Upper lobe of left lung (tissue), 4 donors: ENCODE data around the gene MRPL22.

Experiments
- POLR2A ChIP-seq, 4 donors: fragments of 450-650 bp; IDR thresholded peaks; one replicate each; pipeline ENCODE4 v1.5.1; 2016 to 2017; ENCODE audit warnings: antibody characterized with exemption in 4 of 4, mild to moderate bottlenecking in 2 of 4
- POLR2AphosphoS5 ChIP-seq, 2 donors: sonication (generic); formaldehyde crosslinking; IDR thresholded peaks; one replicate each; pipeline ENCODE4 v1.5.1; 2017; ENCODE audit warnings: antibody characterized with exemption in 2 of 2
- TF ChIP-seq, protein P1 (sequence below), 6 experiments: fragments of 450-650 bp in 4 of 6; fragments of 200-600 bp in 2 of 6; sonication (generic) in 2 of 6; IDR thresholded peaks; one replicate each; pipeline ENCODE4 v1.5.1; 2016 to 2019; ENCODE audit warnings: antibody characterized with exemption in 6 of 6

DNA sequence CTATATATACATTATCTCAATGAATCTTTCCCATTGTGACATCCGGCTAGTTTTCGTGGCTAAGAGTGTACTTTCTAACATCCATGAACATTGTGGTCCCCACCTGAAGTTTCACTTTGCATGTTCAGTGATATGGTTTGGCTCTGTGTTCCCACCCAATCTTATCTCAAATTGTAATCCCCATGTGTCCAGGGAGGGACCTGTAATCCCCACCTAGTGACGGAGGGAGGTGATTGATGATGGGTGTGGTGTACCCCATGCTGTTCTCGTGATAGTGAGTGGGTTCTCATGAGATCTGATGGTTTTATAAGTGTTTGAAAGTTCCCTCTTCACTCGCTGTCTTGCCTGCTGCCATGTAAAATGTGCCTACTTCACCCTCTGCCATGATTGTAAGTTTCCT is 28.1 kb downstream of the MRPL22 start:
- TF ChIP-seq, protein P1, sequence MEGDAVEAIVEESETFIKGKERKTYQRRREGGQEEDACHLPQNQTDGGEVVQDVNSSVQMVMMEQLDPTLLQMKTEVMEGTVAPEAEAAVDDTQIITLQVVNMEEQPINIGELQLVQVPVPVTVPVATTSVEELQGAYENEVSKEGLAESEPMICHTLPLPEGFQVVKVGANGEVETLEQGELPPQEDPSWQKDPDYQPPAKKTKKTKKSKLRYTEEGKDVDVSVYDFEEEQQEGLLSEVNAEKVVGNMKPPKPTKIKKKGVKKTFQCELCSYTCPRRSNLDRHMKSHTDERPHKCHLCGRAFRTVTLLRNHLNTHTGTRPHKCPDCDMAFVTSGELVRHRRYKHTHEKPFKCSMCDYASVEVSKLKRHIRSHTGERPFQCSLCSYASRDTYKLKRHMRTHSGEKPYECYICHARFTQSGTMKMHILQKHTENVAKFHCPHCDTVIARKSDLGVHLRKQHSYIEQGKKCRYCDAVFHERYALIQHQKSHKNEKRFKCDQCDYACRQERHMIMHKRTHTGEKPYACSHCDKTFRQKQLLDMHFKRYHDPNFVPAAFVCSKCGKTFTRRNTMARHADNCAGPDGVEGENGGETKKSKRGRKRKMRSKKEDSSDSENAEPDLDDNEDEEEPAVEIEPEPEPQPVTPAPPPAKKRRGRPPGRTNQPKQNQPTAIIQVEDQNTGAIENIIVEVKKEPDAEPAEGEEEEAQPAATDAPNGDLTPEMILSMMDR (IDR thresholded peaks at IDR 0.05): no peak
- TF ChIP-seq POLR2A (IDR thresholded peaks at IDR 0.05): no peak
- no peak for TF ChIP-seq POLR2AphosphoS5 (IDR thresholded peaks at IDR 0.05)
